HG03097 (cell line): ENCODE results near the gene RIMS3.

Experiments
- ATAC-seq: cut with Tn5 transposase; IDR thresholded peaks from one replicate; pipeline ENCODE4 v1.9.1; 2021; ENCODE audit not compliant: unreplicated experiment, low FRiP score

RIMS3 gene

GRCh38 chr1:40692429-40692895 lies 27.0 kb upstream of the RIMS3 start:
- ATAC-seq: no peak

- peak; percentile 79 for ATAC-seq
These were observed 26.3 kb upstream of the RIMS3 start, which contains the start of gene NFYC for GRCh38 chr1:40691538-40692428. TSS of gene NFYC (plus strand) at chr1:40691704. CDS start at chr1:40738844, 47,140 bp downstream.

GRCh38 chr1:40690771-40691537 lies 25.5 kb upstream of the RIMS3 start:
- no peak for ATAC-seq

- no peak for ATAC-seq
These were observed 24.3 kb upstream of the RIMS3 start for GRCh38 chr1:40689737-40690136.

GRCh38 chr1:40687661-40688060 lies 22.2 kb upstream of the RIMS3 start:
- ATAC-seq: no peak

GRCh38 chr1:40687059-40687458 lies 21.6 kb upstream of the RIMS3 start:
- no peak for ATAC-seq

GRCh38 chr1:40684669-40685068 lies 19.2 kb upstream of the RIMS3 start:
- ATAC-seq: no peak

GRCh38 chr1:40679165-40679953 lies 13.9 kb upstream of the RIMS3 start:
- ATAC-seq: no peak

GRCh38 chr1:40676501-40676900 lies 11.0 kb upstream of the RIMS3 start:
- no peak for ATAC-seq

- no peak for ATAC-seq
These were observed 8.0 kb upstream of the RIMS3 start for GRCh38 chr1:40673452-40673851.

GRCh38 chr1:40668769-40669525 lies 3.5 kb upstream of the RIMS3 start:
- ATAC-seq: peak; percentile 57

- ATAC-seq: no peak
These were observed 691 bp downstream of the RIMS3 start for GRCh38 chr1:40664791-40665190.

- ATAC-seq: no peak
These were observed 1.3 kb downstream of the RIMS3 start for GRCh38 chr1:40664167-40664537.

GRCh38 chr1:40663324-40664166 lies 1.9 kb downstream of the RIMS3 start:
- ATAC-seq: no peak

GRCh38 chr1:40662864-40663263 lies 2.6 kb downstream of the RIMS3 start:
- no peak for ATAC-seq

- ATAC-seq: no peak
These were observed 3.3 kb downstream of the RIMS3 start for GRCh38 chr1:40662151-40662550.

- no peak for ATAC-seq
These were observed 3.8 kb downstream of the RIMS3 start for GRCh38 chr1:40661678-40662077.

GRCh38 chr1:40659649-40659947 lies 5.9 kb downstream of the RIMS3 start:
- no peak for ATAC-seq
